Psoas muscle (tissue), 8 donors: ENCODE results near the gene MPDZ. TPM values are rescaled to one million over a fixed set of nuclear protein-coding genes. Genes with fewer than 3 reads are reported as not detected.

Source experiments
- ATAC-seq, 4 donors: fragments of 200-7000 bp; cut with Tn5 transposase; one replicate each; pipeline ENCODE4 v1.9.1; 2020; ENCODE audit warnings: moderate library complexity in 3 of 4, mild to moderate bottlenecking in 2 of 4
- DNase-seq, 2 donors: peaks; one replicate each; pipeline ENCODE4 v3.0.0-alpha.2; 2020
- H3K27ac ChIP-seq: fragments of 200-600 bp; one replicate; pipeline ENCODE4 v1.8.0; 2022
- H3K27me3 ChIP-seq, 3 donors: fragments of 200-600 bp in 1 of 3; one replicate each; pipeline versions ENCODE4 v1.6.1 to v1.8.0; 2013 to 2022; ENCODE audit warnings: low read length in 2 of 3, mild to moderate bottlenecking in 2 of 3, moderate library complexity in 1 of 3; ENCODE audit not compliant: insufficient read depth in 3 of 3
- H3K36me3 ChIP-seq, 2 donors: fragments of 200-600 bp in 1 of 2; one replicate each; pipeline versions ENCODE4 v1.6.1 to v1.8.0; 2013 to 2022; ENCODE audit warnings: low read depth in 1 of 2, mild to moderate bottlenecking in 1 of 2, moderate library complexity in 1 of 2; ENCODE audit not compliant: insufficient read depth in 1 of 2
- H3K4me1 ChIP-seq: fragments of 200-600 bp; one replicate; pipeline ENCODE4 v1.8.0; 2022
- H3K4me3 ChIP-seq: fragments of 200-600 bp; one replicate; pipeline ENCODE4 v1.8.0; 2022; ENCODE audit warnings: mild to moderate bottlenecking
- H3K9me3 ChIP-seq: fragments of 200-600 bp; one replicate; pipeline ENCODE4 v1.8.0; 2022
- CTCF ChIP-seq: fragments of 200-600 bp; IDR thresholded peaks from one replicate; pipeline ENCODE4 v1.8.0; 2022; ENCODE audit warnings: antibody characterized with exemption
- WGBS, 3 donors: extraction: QIAGEN DNeasy Blood & Tissue Kit; methylation state at CpG; one replicate each; pipeline versions ENCODE4 v1.1.6 to v1.1.7; 2013; 5-methylcytosine and 5-hydroxymethylcytosine counted together
- intact Hi-C, 2 donors: fragments of 100-400 bp; cut with DNase I; formaldehyde crosslinking; loops; one replicate each; pipeline versions ENCODE4 v1.11.0 to v1.14.2; 2022
- polyA plus RNA-seq, 3 donors: library from polyadenylated mRNA; stranded (reverse); fragments of 200-250 nt; gene quantifications; one replicate each; pipeline ENCODE4 v1.2.3, GENCODE V29; 2013
- total RNA-seq, 4 donors: library from RNA; stranded (reverse); fragmentation: NEBNext Ultra II Directional in 2 of 4; extraction: Animal tissue kit (Norgen Biotek cat#: 25700) in 2 of 4; gene quantifications; one replicate each; pipeline versions ENCODE4 v1.2.1 to v1.2.4, GENCODE V29; 2021 to 2023
- donor health status: healthy with polysubstance abuse.
- donor health status: DM: no; HTN: no; CAD: no; lungs with moderate emphysema.
- donor health status: Bipolar disorder and iron deficiency.
- donor health status: healthy.
- donor health status: DM: yes; HTN: yes; CAD: no.
- donor health status: DM: no; HTN: no; CAD: no.
- donor health status: DM: no; HTN: no; CAD: no.
- donor health status: DM: yes; HTN: yes; CAD: no.

The MPDZ gene
- total and polyA plus RNA-seq, 7 donors, result 9.3 to 42.8 (median 23.1) TPM

- ATAC-seq (no peak), DNase-seq (no peak)
- no peaks in the 10 kb centered on the region for H3K27me3 ChIP-seq
- TF ChIP-seq CTCF, result no peak
- intact Hi-C loops, result loop anchor here in 1 of 2 donors (10.0 kb wide), 1 partner anchor 52 kb away; no protein-coding TSS in a partner anchor
- H3K4me1 ChIP-seq, result no peaks in the 10 kb centered on the region
- H3K36me3 ChIP-seq, result peaks cover 0 to 92% of the 10 kb centered on the region in 2 donors
- no peak overlapping the region for H3K4me3 ChIP-seq
- WGBS, 3 donors, result 72 to 82% (median 74%) methylated on average over 5 of the region's 5 CpGs
- H3K9me3 ChIP-seq, result no peaks in the 10 kb centered on the region
- H3K27ac ChIP-seq, result no peak overlapping the region
Measured at GRCh38 chr9:13186774-13187173, 92.7 kb downstream of the MPDZ start.

GRCh38 chr9:13186091-13186490 is 93.4 kb downstream of the MPDZ start:
- DNase-seq (no peak), ATAC-seq (no peak)
- Histone ChIP-seq H3K4me3 (no peak overlapping the region), H3K27me3 (no peaks in the 10 kb centered on the region), H3K9me3 (no peaks in the 10 kb centered on the region), H3K27ac (no peak overlapping the region), H3K36me3 (peaks cover 0 to 92% of the 10 kb centered on the region in 2 donors), H3K4me1 (no peaks in the 10 kb centered on the region)
- WGBS, 3 donors, result 93 to 100% (median 96%) methylated on average over 1 of the region's 1 CpG
- TF ChIP-seq CTCF, result no peak
- intact Hi-C loops, result loop anchor here in 1 of 2 donors (10.0 kb wide), 1 partner anchor 51 kb away; no protein-coding TSS in a partner anchor

GRCh38 chr9:13181652-13182051 is 97.8 kb downstream of the MPDZ start:
- WGBS, 3 donors, result 39 to 42% (median 40%) methylated on average over 2 of the region's 2 CpGs
- no peak overlapping the region for H3K27ac ChIP-seq
- peaks cover 0 to 64% of the 10 kb centered on the region in 2 donors for H3K36me3 ChIP-seq
- ATAC-seq (peak in 2 of 4 donors; percentile 20 to 40), DNase-seq (no peak)
- no peaks in the 10 kb centered on the region for H3K4me1 ChIP-seq
- H3K4me3 ChIP-seq, result no peak overlapping the region
- intact Hi-C loops, result loop anchor here in 1 of 2 donors (10.0 kb wide), 1 partner anchor 47 kb away; no protein-coding TSS in a partner anchor
- TF ChIP-seq CTCF, result no peak
- H3K27me3 ChIP-seq, result no peaks in the 10 kb centered on the region
- H3K9me3 ChIP-seq, result no peaks in the 10 kb centered on the region

- no peak for TF ChIP-seq CTCF
- 59 to 65% (median 65%) methylated on average over 3 of the region's 3 CpGs for WGBS, 3 donors
- intact Hi-C loops, result no loop called here
- Histone ChIP-seq H3K27ac (no peak overlapping the region), H3K27me3 (no peaks in the 10 kb centered on the region), H3K36me3 (peaks cover 2 to 68% of the 10 kb centered on the region in 2 donors), H3K4me3 (no peak overlapping the region), H3K4me1 (no peaks in the 10 kb centered on the region), H3K9me3 (no peaks in the 10 kb centered on the region)
- DNase-seq (no peak), ATAC-seq (no peak)
Measured at GRCh38 chr9:13179257-13179656, 100.2 kb downstream of the MPDZ start.

- peaks cover 2 to 52% of the 10 kb centered on the region in 2 donors for H3K36me3 ChIP-seq
Measured at GRCh38 chr9:13175732-13176131, 103.8 kb downstream of the MPDZ start.

More at GRCh38 chr9:13175732-13176131, 103.8 kb downstream of the MPDZ start:
- TF ChIP-seq CTCF, result no peak
- 95 to 99% (median 98%) methylated on average over 2 of the region's 2 CpGs for WGBS, 3 donors
- DNase-seq (no peak), ATAC-seq (no peak)
- Histone ChIP-seq H3K4me1 (no peaks in the 10 kb centered on the region), H3K27me3 (no peaks in the 10 kb centered on the region), H3K9me3 (no peaks in the 10 kb centered on the region), H3K4me3 (no peak overlapping the region), H3K27ac (no peak overlapping the region)
- intact Hi-C loops, result no loop called here
